B cell (primary cell): Measurements from ENCODE around the gene C17orf114.

Source experiments
- ATAC-seq: fragments of 200-7000 bp; cut with Tn5 transposase; one replicate; pipeline ENCODE4 v1.10.0; 2021; ENCODE audit warnings: low read depth, mild to moderate bottlenecking, moderate number of reproducible peaks, moderate library complexity
- CTCF ChIA-PET: fragments of 350-600 bp; sonication (Branson Sonifier 250); formaldehyde crosslinking; loops from one replicate; lab custom pipeline; 2021; ENCODE audit warnings: antibody characterized with exemption, inconsistent platforms; lab: Charles Lee
- POLR2A ChIA-PET: fragments of 350-600 bp; sonication (Branson Sonifier 250); formaldehyde crosslinking; loops from one replicate; lab custom pipeline; 2021; ENCODE audit warnings: antibody characterized with exemption; lab: Charles Lee
- DNase-seq: peaks from one replicate; pipeline ENCODE4 v3.0.0; 2013
- H2AFZ ChIP-seq: 2 replicates; pipeline ENCODE4 v1.6.1; 2012; ENCODE audit warnings: mild to moderate bottlenecking, low read depth, low read length; ENCODE audit not compliant: insufficient read depth, poor library complexity, severe bottlenecking
- H3K27ac ChIP-seq, 2 donors: 1 replicate in 1 of 2; 2 replicates in 1 of 2; pipeline ENCODE4 v1.5.1; 2012 to 2013; ENCODE audit warnings: low read length in 2 of 2, mild to moderate bottlenecking in 2 of 2, moderate library complexity in 1 of 2
- H3K27me3 ChIP-seq, 4 experiments: fragments of 200-600 bp in 1 of 4; sonication (generic) in 1 of 4; replicated peaks in 1 of 4; 1 replicate in 2 of 4; 2 replicates in 2 of 4; pipeline versions ENCODE4 v1.6.1 to v1.7.0; 2013 to 2016; ENCODE audit warnings: low read length in 3 of 4, mild to moderate bottlenecking in 2 of 4, mixed read lengths in 1 of 4, moderate library complexity in 1 of 4; ENCODE audit not compliant: insufficient read depth in 4 of 4, control insufficient read depth in 3 of 4; ENCODE audit errors: control extremely low read depth in 1 of 4
- H3K36me3 ChIP-seq, 2 experiments: replicated peaks in 1 of 2; 1 replicate in 1 of 2; 2 replicates in 1 of 2; pipeline versions ENCODE4 v1.6.1 to v1.7.1; 2013; ENCODE audit warnings: low read length in 1 of 2; ENCODE audit not compliant: insufficient read depth in 2 of 2, control insufficient read depth in 1 of 2; ENCODE audit errors: control extremely low read depth in 1 of 2, extremely low read depth in 1 of 2
- H3K4me1 ChIP-seq, 2 donors: fragments of 200-600 bp in 1 of 2; sonication (generic) in 1 of 2; 1 replicate in 1 of 2; 2 replicates in 1 of 2; pipeline versions ENCODE4 v1.5.1 to v1.6.1; 2013 to 2017; ENCODE audit warnings: low read length in 2 of 2; ENCODE audit not compliant: control insufficient read depth in 2 of 2, insufficient read depth in 2 of 2
- H3K4me2 ChIP-seq: replicated peaks from 2 replicates; pipeline ENCODE3; 2012; ENCODE audit warnings: mild to moderate bottlenecking, low read depth, low read length; ENCODE audit not compliant: poor library complexity, severe bottlenecking
- H3K4me3 ChIP-seq, 5 experiments: fragments of 200-600 bp in 1 of 5; sonication (generic) in 1 of 5; 1 replicate in 3 of 5; 2 replicates in 2 of 5; pipeline versions ENCODE4 v1.5.1 to v1.7.0; 2011 to 2016; ENCODE audit warnings: low read length in 4 of 5, mild to moderate bottlenecking in 4 of 5, low read depth in 2 of 5, control low read depth in 1 of 5, moderate library complexity in 1 of 5; ENCODE audit not compliant: insufficient read depth in 1 of 5; ENCODE audit errors: control extremely low read depth in 1 of 5, extremely low read depth in 1 of 5
- H3K79me2 ChIP-seq: fragments of 200-600 bp; sonication (generic); one replicate; pipeline ENCODE4 v1.6.0; 2016; ENCODE audit warnings: low read length; ENCODE audit not compliant: control insufficient read depth, insufficient read depth
- H3K9ac ChIP-seq: fragments of 200-600 bp; sonication (generic); 2 replicates; pipeline ENCODE4 v1.6.1; 2017; ENCODE audit warnings: mild to moderate bottlenecking, low read length, moderate library complexity
- H3K9me3 ChIP-seq, 3 donors: one replicate each; pipeline versions ENCODE4 v1.6.1 to v1.7.1; 2013; ENCODE audit warnings: low read length in 2 of 3; ENCODE audit not compliant: control insufficient read depth in 2 of 3, insufficient read depth in 1 of 3; ENCODE audit errors: control extremely low read depth in 1 of 3
- H4K20me1 ChIP-seq: 2 replicates; pipeline ENCODE4 v1.6.0; 2012; ENCODE audit warnings: mild to moderate bottlenecking, low read length; ENCODE audit not compliant: insufficient read depth, control insufficient read depth, poor library complexity, severe bottlenecking
- H3K27ac Mint-ChIP-seq: one replicate; pipeline ENCODE4 v1.8.0; 2021; ENCODE audit warnings: mixed read lengths
- H3K27me3 Mint-ChIP-seq: one replicate; pipeline ENCODE4 v1.8.0; 2021; ENCODE audit warnings: mixed read lengths
- H3K4me1 Mint-ChIP-seq: one replicate; pipeline ENCODE4 v1.8.0; 2021; ENCODE audit warnings: mixed read lengths
- H3K4me3 Mint-ChIP-seq: one replicate; pipeline ENCODE4 v1.8.0; 2021; ENCODE audit warnings: mixed read lengths
- H3K9me3 Mint-ChIP-seq: one replicate; pipeline ENCODE4 v1.8.0; 2022; ENCODE audit warnings: mixed read lengths; ENCODE audit not compliant: insufficient read depth
- EZH2 ChIP-seq: IDR thresholded peaks from 2 replicates; pipeline ENCODE4 v1.6.1; 2012; ENCODE audit warnings: borderline replicate concordance, low read depth, mild to moderate bottlenecking, moderate library complexity, low read length; ENCODE audit not compliant: insufficient read depth, poor library complexity, severe bottlenecking
- WGBS: methylation state at CpG from one replicate; pipeline ENCODE4 v1.1.5; 2013; ENCODE audit warnings: missing lambda C conversion rate; ENCODE audit not compliant: insufficient coverage; 5-methylcytosine and 5-hydroxymethylcytosine counted together
- intact Hi-C: fragments of 100-400 bp; cut with micrococcal nuclease; formaldehyde crosslinking; loops from one replicate; pipeline ENCODE4 v1.10.0; 2022
- TF ChIP-seq, protein P1 (sequence below): fragments of 200-600 bp; IDR thresholded peaks from one replicate; pipeline ENCODE4 v1.8.0; 2022; ENCODE audit warnings: antibody characterized with exemption, mild to moderate bottlenecking

The C17orf114 gene

GRCh38 chr17:4843321-4844000, 41.3 kb upstream of the C17orf114 start:
- Histone ChIP-seq H3K36me3 (peaks cover 0 to 7% of the 10 kb centered on the region in 2 experiments), H3K27ac (no peak overlapping the region), H3K9me3 (no peaks in the 10 kb centered on the region), H2AFZ (no peak overlapping the region), H3K27me3 (no peaks in the 10 kb centered on the region), H3K9ac (no peak overlapping the region), H3K79me2 (peaks cover 91% of the 10 kb centered on the region), H3K4me3 (no peak overlapping the region), H3K4me2 (no peak overlapping the region), H3K4me1 (no peaks in the 10 kb centered on the region), H4K20me1 (peaks cover 91% of the 10 kb centered on the region)
- Mint-ChIP-seq H3K27me3 (no peaks in the 10 kb centered on the region), H3K27ac (no peak overlapping the region), H3K4me3 (no peak overlapping the region), H3K4me1 (peaks cover 35% of the 10 kb centered on the region), H3K9me3 (no peaks in the 10 kb centered on the region)
- no peak for TF ChIP-seq EZH2
- TF ChIP-seq, protein P1, sequence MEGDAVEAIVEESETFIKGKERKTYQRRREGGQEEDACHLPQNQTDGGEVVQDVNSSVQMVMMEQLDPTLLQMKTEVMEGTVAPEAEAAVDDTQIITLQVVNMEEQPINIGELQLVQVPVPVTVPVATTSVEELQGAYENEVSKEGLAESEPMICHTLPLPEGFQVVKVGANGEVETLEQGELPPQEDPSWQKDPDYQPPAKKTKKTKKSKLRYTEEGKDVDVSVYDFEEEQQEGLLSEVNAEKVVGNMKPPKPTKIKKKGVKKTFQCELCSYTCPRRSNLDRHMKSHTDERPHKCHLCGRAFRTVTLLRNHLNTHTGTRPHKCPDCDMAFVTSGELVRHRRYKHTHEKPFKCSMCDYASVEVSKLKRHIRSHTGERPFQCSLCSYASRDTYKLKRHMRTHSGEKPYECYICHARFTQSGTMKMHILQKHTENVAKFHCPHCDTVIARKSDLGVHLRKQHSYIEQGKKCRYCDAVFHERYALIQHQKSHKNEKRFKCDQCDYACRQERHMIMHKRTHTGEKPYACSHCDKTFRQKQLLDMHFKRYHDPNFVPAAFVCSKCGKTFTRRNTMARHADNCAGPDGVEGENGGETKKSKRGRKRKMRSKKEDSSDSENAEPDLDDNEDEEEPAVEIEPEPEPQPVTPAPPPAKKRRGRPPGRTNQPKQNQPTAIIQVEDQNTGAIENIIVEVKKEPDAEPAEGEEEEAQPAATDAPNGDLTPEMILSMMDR: no peak
- intact Hi-C loops: no loop called here
- POLR2A ChIA-PET: no interaction called here
- 85% methylated on average over 5 of the region's 9 CpGs for WGBS
- ATAC-seq: no peak
- CTCF ChIA-PET: no interaction called here
- no peak for DNase-seq

DNA sequence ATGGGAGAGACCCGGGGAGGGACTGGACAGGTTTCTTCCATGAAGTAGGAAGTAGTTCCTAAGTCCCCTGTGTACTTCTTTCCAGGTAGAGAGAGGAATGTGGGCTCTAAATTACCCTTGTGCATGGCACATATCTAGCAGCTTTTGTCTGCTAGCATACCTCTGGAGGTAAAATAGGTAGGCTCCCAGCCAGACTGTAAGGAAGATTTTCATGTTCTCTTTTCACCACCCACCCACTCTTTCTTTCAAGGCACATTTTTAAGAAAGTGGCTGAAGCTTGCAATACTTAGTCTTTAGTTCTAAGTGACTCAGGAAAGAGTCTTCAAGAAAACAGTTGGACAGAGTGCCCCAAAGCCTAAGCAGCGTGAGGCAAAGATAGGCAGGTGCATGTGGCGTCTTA, 40.2 kb upstream of the C17orf114 start:
- WGBS: 80% methylated on average over 1 of the region's 3 CpGs
- POLR2A ChIA-PET: no interaction called here
- Histone ChIP-seq H3K4me3 (no peak overlapping the region), H2AFZ (no peak overlapping the region), H3K9ac (no peak overlapping the region), H3K9me3 (no peaks in the 10 kb centered on the region), H4K20me1 (peaks cover 91% of the 10 kb centered on the region), H3K4me1 (no peaks in the 10 kb centered on the region), H3K27me3 (no peaks in the 10 kb centered on the region), H3K36me3 (peaks cover 0 to 14% of the 10 kb centered on the region in 2 experiments), H3K27ac (no peak overlapping the region), H3K4me2 (no peak overlapping the region), H3K79me2 (peaks cover 93% of the 10 kb centered on the region)
- no peaks in the 10 kb centered on the region for H3K9me3 Mint-ChIP-seq
- H3K4me1 Mint-ChIP-seq: peaks cover 35% of the 10 kb centered on the region
- no peaks in the 10 kb centered on the region for H3K27me3 Mint-ChIP-seq
- TF ChIP-seq EZH2: no peak
- TF ChIP-seq, protein P1: no peak
- CTCF ChIA-PET: interaction anchor here (0.6 kb wide), 1 partner anchor 35 kb away, joined by 4 read pairs; no protein-coding TSS in a partner anchor
- DNase-seq: no peak
- intact Hi-C loops: no loop called here
- H3K4me3 Mint-ChIP-seq: no peak overlapping the region
- H3K27ac Mint-ChIP-seq: no peak overlapping the region
- ATAC-seq: no peak
